ENCODE measurements around the gene GPI. TPM values are rescaled to one million over a fixed set of nuclear protein-coding genes. Genes with fewer than 3 reads are reported as not detected.

GPI gene
- 100 to 1,000 TPM in 3 of 4 donors, 10 to 100 TPM in 1; 86.6 to 324 (median 222) TPM for total RNA-seq

- Histone ChIP-seq H3K27me3 (no peaks in the 10 kb centered on the region), H3K4me1 (peaks cover 0 to 56% (median 13%) of the 10 kb centered on the region in 3 donors), H3K9me3 (no peaks in the 10 kb centered on the region), H3K4me3 (peak within 1 kb of the TSS; percentile 55 to 64), H3K27ac (peak within 1 kb of the TSS; percentile 41 to 88 (median 82)), H3K36me3 (peaks cover 0 to 36% of the 10 kb centered on the region in 2 donors)
- TF ChIP-seq EP300 (IDR thresholded peaks at IDR 0.05) (no peak), POLR2A (IDR thresholded peaks at IDR 0.05) (peak; percentile 37 to 44), POLR2AphosphoS5 (IDR thresholded peaks at IDR 0.05) (peak; percentile 8)
- ATAC-seq, result peak; percentile 77
- 17% methylated on average over 2 of the region's 67 CpGs; no CpG with 5 or more reads in 1 of the 2 donors for WGBS, 2 donors (ENCODE audit: low coverage in 1 of 2)
Measured at GRCh38 chr19:34364830-34365462, at the start of gene GPI. Gene GPI, plus strand, starts transcription at chr19:34365196. Its CDS starts 71 bp downstream, at chr19:34365267.

- Histone ChIP-seq H3K36me3 (peaks cover 0 to 12% of the 10 kb centered on the region in 2 donors), H3K9me3 (no peaks in the 10 kb centered on the region), H3K27ac (peak overlapping the region in 1 of 4 donors; percentile 60), H3K4me3 (no peak overlapping the region), H3K4me1 (peaks cover 0 to 19% (median 0%) of the 10 kb centered on the region in 3 donors), H3K27me3 (no peaks in the 10 kb centered on the region)
- TF ChIP-seq EP300 (IDR thresholded peaks at IDR 0.05) (no peak), POLR2AphosphoS5 (IDR thresholded peaks at IDR 0.05) (no peak), CTCF (IDR thresholded peaks at IDR 0.05) (no peak), POLR2A (IDR thresholded peaks at IDR 0.05) (no peak)
- WGBS, 2 donors (ENCODE audit: low coverage in 1 of 2), result 82 to 85% methylated on average over 2 of the region's 2 CpGs
- ATAC-seq, result no peak
Measured at GRCh38 chr19:34316247-34316646, 48.7 kb upstream of the GPI start.

GRCh38 chr19:34316741-34317301 is 48.2 kb upstream of the GPI start:
- Histone ChIP-seq H3K4me1 (peaks cover 0 to 19% (median 0%) of the 10 kb centered on the region in 3 donors), H3K27me3 (no peaks in the 10 kb centered on the region), H3K4me3 (no peak overlapping the region), H3K27ac (peak overlapping the region in 3 of 4 donors; percentile 19 to 60 (median 51)), H3K36me3 (peaks cover 0 to 18% of the 10 kb centered on the region in 2 donors), H3K9me3 (no peaks in the 10 kb centered on the region)
- no peak for ATAC-seq
- TF ChIP-seq POLR2AphosphoS5 (IDR thresholded peaks at IDR 0.05) (no peak), POLR2A (IDR thresholded peaks at IDR 0.05) (no peak), EP300 (IDR thresholded peaks at IDR 0.05) (no peak), CTCF (IDR thresholded peaks at IDR 0.05) (no peak)
- 71 to 76% methylated on average over 4 to 5 of the region's 5 CpGs for WGBS, 2 donors (ENCODE audit: low coverage in 1 of 2)

- 14 to 45% methylated on average over 1 to 2 of the region's 6 CpGs for whole genome bisulfite sequencing, 2 donors (ENCODE audit: low coverage in 1 of 2)
- no peak for ATAC-seq
- peaks cover 0 to 19% (median 0%) of the 10 kb centered on the region in 3 donors for H3K4me1 ChIP-seq
- H3K27me3 ChIP-seq, result no peaks in the 10 kb centered on the region
- H3K4me3 ChIP-seq, result no peak overlapping the region
- TF ChIP-seq POLR2AphosphoS5 (IDR thresholded peaks at IDR 0.05), result no peak
- TF ChIP-seq EP300 (IDR thresholded peaks at IDR 0.05), result no peak
- TF ChIP-seq CTCF (IDR thresholded peaks at IDR 0.05), result no peak
- TF ChIP-seq POLR2A (IDR thresholded peaks at IDR 0.05), result no peak
- peak overlapping the region in 3 of 4 donors; percentile 19 to 60 (median 51) for H3K27ac ChIP-seq
- no peaks in the 10 kb centered on the region for H3K9me3 ChIP-seq
- H3K36me3 ChIP-seq, result peaks cover 0 to 24% of the 10 kb centered on the region in 2 donors
Measured at GRCh38 chr19:34317311-34317927, 47.6 kb upstream of the GPI start.

GRCh38 chr19:34319230-34319585 is 45.8 kb upstream of the GPI start:
- 80 to 93% methylated on average over 2 to 3 of the region's 3 CpGs for WGBS, 2 donors (ENCODE audit: low coverage in 1 of 2)
- no peak for ATAC-seq
- Histone ChIP-seq H3K4me3 (no peak overlapping the region), H3K9me3 (no peaks in the 10 kb centered on the region), H3K27ac (peak overlapping the region in 1 of 4 donors; percentile 7), H3K36me3 (peaks cover 0 to 40% of the 10 kb centered on the region in 2 donors), H3K27me3 (no peaks in the 10 kb centered on the region), H3K4me1 (peaks cover 0 to 19% (median 0%) of the 10 kb centered on the region in 3 donors)
- TF ChIP-seq CTCF (IDR thresholded peaks at IDR 0.05) (no peak), POLR2A (IDR thresholded peaks at IDR 0.05) (no peak), EP300 (IDR thresholded peaks at IDR 0.05) (no peak), POLR2AphosphoS5 (IDR thresholded peaks at IDR 0.05) (no peak)
